SW 1271 (cell line): ENCODE measurements around the gene SFXN1.
"Not testable (repeated sequence)": the region's sequence is repeated elsewhere in the genome, so short reads cannot be mapped to it uniquely, and the experiment has no call there.

Experiments used
- DNase-seq, 2 experiments: peaks; one replicate each; lab custom pipeline; 2025; lab: John Stamatoyannopoulos, UW

The SFXN1 gene

DNA sequence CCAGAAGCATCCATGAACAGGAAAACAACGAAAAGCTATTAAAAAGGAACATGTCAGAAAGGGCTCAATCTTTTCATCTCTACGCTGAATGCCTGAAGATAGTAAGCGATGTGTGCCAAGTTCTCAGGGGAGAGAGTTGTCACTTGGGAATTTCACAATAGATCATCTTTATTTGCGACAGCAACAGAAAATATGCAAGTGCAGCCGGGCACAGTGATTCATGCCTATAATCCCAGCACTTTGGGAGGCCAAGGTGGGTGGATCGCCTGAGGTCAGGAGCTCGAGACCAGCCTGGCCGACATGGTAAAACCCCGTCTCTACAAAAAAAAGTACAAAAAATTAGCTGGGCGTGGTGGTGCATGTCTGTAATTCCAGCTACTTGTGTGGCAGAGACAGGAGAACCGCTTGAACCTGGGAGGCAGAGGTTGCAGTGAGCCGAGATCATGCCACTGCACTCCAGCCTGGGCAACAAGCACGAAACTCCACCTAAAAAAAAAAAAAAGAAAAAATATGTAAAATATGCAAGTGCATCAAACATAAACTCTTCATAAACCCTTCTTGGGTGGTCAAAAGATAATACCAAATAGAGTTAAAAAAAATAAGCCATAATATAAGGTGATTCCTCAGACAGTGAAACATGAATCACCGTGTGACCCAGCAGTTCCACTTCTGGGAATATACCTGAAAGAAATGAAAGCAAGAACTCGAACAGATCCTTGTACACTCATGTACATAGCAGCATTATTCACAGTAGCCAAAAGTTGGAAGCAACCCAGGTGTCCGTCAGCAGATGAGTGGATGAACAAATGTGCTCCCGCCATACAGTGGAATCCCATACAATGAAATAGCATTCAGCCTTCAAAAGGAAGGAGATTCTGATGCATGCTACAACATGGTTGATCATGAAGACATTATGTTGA is 16.2 kb downstream of the SFXN1 start:
- no peak for DNase-seq

DNA sequence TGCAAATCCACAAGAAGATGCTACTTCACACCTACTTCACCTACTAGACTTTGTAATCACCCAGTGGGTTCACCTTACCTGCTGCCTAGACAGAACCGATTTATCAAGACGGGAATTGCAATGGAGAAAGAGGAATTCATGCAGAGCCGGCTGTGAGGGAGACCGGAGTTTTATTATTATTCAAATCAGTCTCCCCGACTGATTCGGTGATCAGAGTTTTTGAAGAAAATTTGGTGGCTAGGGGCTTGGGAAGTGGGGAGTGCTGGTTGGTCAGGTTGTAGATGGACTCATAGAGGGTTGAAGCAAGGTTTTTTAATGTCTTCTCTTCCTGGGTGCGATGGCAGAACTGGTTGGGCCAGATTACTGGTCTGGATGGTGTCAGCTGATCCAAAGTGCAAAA is 23.4 kb downstream of the SFXN1 start:
- DNase-seq = no peak

DNA sequence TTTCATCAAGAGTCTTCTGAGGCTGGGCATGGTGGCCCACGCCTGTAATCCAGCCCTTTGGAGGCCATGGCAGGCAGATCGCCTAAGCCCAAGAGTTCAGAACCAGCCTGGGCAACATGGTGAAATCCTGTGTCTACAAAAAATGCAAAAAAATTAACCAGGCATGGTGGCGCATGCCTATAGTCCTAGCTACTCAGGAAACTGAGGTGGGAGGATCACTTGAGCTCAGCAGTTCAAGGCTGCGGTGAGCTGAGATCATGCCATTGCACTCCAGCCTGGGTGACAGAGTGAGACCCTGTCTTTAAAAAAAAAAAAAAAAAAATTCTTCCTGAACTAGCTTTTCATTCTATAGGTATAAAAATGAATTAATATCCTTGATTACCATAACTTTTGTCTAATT is 29.3 kb downstream of the SFXN1 start:
- DNase-seq = not testable (repeated sequence)

DNA sequence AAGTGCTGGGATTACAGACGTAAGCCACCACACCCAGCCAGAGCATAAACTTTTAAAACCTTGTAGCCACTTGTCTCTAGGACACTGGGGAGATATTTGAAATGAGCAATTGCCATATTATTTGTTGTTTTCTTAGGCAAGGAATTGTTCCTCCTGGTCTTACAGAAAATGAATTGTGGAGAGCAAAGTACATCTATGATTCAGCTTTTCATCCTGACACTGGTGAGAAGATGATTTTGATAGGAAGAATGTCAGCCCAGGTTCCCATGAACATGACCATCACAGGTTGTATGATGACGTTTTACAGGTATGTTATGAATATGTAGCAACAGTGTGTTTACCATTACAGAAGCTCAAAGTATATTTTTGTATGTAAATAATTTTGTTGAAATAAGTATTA is 30.5 kb downstream of the SFXN1 start:
- DNase-seq = no peak

DNA sequence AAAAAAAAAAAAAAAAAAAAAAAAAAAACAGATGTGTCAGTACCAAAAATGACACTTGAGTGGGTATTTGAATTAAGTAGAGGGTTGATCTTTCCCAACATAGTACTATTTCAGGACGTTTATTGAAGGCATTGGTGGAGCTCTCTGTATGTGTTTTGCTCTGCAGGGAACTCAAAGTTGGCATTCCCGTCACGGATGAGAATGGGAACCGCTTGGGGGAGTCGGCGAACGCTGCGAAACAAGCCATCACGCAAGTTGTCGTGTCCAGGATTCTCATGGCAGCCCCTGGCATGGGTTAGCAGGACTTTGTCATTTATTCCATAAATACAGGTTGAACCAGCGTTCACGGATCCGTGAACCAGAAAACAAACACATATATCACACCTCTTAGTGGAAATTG is 34.9 kb downstream of the SFXN1 start:
- DNase-seq = no peak

- DNase-seq = no peak
These were observed 35.4 kb downstream of the SFXN1 start for GRCh38 chr5:175513726-175514125.

GRCh38 chr5:175516933-175517823 is 38.8 kb downstream of the SFXN1 start:
- DNase-seq = no peak

DNA sequence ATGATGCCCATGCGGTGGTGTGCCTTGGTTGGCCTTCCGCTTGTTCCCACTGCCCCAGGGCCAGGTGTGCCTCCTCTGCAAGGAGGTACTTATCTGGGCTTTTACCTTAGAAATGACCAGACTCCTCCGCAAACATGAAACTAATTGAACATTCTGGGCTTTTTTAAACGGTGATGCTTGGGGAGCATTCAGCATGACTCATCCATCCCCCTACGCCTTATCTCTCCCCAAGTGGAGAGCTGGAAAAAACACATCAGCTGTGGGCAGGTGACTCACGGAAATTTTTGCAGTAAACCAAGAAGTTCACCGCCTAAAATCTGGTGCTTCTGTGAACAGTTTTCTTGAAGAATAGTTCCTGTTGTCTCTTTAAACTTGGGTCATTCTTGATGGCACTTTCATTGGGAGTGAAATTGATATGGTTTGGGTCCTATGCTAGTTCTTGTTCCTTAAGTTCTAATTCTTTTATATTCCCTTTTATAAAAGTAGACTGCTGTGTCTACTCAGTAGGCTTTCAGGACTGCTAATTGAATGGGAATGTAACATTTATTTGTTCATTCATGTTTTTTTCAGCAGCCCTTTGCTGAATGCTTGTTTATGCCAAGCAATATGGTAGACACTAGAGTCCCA is 39.6 kb downstream of the SFXN1 start:
- no peak for DNase-seq

DNA sequence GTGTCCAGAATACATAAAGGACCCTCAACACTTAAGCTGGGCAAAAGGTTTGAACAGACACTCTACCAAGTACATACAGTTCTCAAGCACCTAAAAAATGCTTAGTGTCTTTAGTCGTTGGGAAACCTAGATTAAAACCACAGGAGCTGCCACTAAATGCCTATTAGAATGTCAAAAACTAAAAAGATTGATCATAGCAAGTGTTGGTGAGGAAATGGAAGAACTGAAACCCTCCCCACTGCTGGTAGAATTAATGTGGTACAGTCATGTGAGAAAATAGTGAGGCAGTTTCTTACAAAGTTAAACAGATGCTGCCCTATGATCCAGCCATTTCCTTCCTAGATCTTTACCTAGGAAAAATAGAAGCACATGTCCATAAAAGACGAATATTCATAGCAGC is 40.6 kb downstream of the SFXN1 start:
- no peak for DNase-seq

GRCh38 chr5:175520321-175520720 is 42.0 kb downstream of the SFXN1 start:
- no peak for DNase-seq

DNA sequence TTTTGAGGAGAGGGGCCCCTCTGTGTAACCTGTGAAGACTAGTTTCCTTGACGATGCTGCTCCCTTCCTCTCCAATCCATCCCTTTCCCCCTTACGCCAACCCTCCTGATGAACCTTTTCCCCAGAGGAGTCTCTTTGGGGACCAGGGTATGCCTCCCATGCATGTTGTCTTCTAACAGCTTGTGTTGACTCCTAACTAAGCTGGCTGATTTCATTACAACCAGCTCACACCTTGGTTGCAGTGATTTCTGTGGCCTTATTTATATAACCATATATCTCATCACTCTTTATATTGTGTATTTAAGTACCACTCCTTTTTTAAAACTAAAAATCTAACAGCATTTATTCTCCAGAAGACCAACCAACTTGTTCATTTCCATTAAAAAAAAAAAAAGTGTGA is 42.5 kb downstream of the SFXN1 start:
- DNase-seq = no peak

GRCh38 chr5:175521313-175521833 is 43.0 kb downstream of the SFXN1 start:
- DNase-seq = no peak

GRCh38 chr5:175523292-175523691 is 44.9 kb downstream of the SFXN1 start:
- DNase-seq = no peak

- DNase-seq = no peak
These were observed 45.9 kb downstream of the SFXN1 start for GRCh38 chr5:175524211-175524610.

- no peak for DNase-seq
These were observed 48.3 kb downstream of the SFXN1 start for GRCh38 chr5:175526691-175527090.

- no peak for DNase-seq
These were observed 53.0 kb downstream of the SFXN1 start for GRCh38 chr5:175531361-175531760.

- DNase-seq = peak; percentile 21 to 64
These were observed 55.9 kb downstream of the SFXN1 start for GRCh38 chr5:175534070-175534932.

- not testable (repeated sequence) for DNase-seq
These were observed 57.0 kb downstream of the SFXN1 start for GRCh38 chr5:175535331-175535730.

- DNase-seq = no peak
These were observed 57.4 kb downstream of the SFXN1 start for GRCh38 chr5:175535796-175536195.

GRCh38 chr5:175538576-175538975 is 60.2 kb downstream of the SFXN1 start:
- no peak for DNase-seq

DNA sequence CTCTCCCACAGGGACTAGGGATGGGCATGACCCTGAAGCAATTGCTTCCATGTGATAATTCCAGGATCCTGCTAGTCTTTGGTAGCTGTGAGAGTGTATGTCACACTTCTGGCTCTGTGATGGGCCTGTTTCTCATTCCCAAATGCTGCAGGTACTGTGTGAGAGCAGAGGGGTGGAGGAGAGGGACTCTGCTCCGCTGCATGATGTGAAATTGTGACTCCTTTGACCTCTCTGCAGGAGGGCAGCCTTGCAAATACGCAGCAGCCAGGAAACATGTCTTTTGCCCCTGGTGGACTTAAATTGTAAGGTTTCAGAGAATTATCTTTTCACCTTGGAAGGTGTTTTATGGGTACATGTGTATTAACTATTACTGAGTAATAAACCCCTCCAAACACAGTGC is 61.6 kb downstream of the SFXN1 start:
- no peak for DNase-seq
